Mucosa of descending colon (tissue), 3 donors: ENCODE results near the gene SEPTIN2. TPM values are rescaled to one million over a fixed set of nuclear protein-coding genes. Genes with fewer than 3 reads are reported as not detected.
A peak's percentile ranks its signal among the peaks of the same experiment; 100 is the strongest.

Source experiments
- ATAC-seq: fragments of 200-7000 bp; cut with Tn5 transposase; one replicate; pipeline ENCODE4 v1.9.1; 2020; ENCODE audit warnings: mild to moderate bottlenecking, moderate library complexity
- DNase-seq, 3 donors: peaks; one replicate each; pipeline ENCODE4 v3.0.0-alpha.2; 2020
- H3K36me3 ChIP-seq: fragments of 200-600 bp; one replicate; pipeline ENCODE4 v1.8.0; 2021; ENCODE audit warnings: low read depth, mild to moderate bottlenecking
- H3K4me1 ChIP-seq: fragments of 200-600 bp; one replicate; pipeline ENCODE4 v1.8.0; 2021; ENCODE audit warnings: low read depth, mild to moderate bottlenecking
- H3K4me3 ChIP-seq: fragments of 200-600 bp; one replicate; pipeline ENCODE4 v1.8.0; 2021; ENCODE audit warnings: mild to moderate bottlenecking
- H3K9me3 ChIP-seq: fragments of 200-600 bp; one replicate; pipeline ENCODE4 v1.8.0; 2021; ENCODE audit warnings: mild to moderate bottlenecking
- CTCF ChIP-seq: fragments of 200-600 bp; IDR thresholded peaks from one replicate; pipeline ENCODE4 v1.8.0; 2022; ENCODE audit warnings: antibody characterized with exemption, mild to moderate bottlenecking
- intact Hi-C, 2 donors: fragments of 100-400 bp; cut with DNase I in 1 of 2; cut with micrococcal nuclease in 1 of 2; formaldehyde crosslinking; loops; one replicate each; pipeline versions ENCODE4 v1.11.0 to v1.11.1; 2022; cut with DNase I, micrococcal nuclease
- total RNA-seq, 3 donors: library from RNA; stranded (reverse); fragmentation: NEBNext Ultra II Directional in 2 of 3; extraction: Animal tissue kit (Norgen Biotek cat#: 25700) in 2 of 3; gene quantifications; one replicate each; pipeline versions ENCODE4 v1.2.1 to v1.2.4, GENCODE V29; 2021 to 2023
- donor health status: DM: no; HTN: no; CAD: no; lungs with moderate emphysema.
- donor health status: DM: no; HTN: no; CAD: no.
- donor health status: DM: no; HTN: yes; CAD: no.

SEPTIN2 gene
- total RNA-seq, 3 donors from 2014 or later, result 185 to 262 (median 221) TPM

DNA sequence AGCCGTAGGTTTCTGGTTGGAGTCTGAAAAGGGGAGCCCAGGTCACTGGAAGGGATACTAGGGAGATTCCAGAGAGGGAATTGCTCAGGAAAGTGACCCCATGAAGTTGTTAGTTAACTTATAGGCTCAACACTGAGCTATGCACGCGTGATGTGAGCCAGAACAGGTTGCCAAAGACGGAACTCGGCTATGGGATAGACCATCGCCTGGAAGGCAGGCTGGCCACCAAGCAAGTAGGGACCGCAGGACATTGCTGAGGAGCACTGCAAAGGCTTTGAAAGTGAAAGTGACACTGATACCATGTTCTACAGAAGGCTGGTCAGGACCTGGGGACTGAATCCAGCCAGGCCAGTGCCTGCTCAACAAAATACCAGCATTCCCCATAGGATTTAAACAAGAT, 47.7 kb downstream of the SEPTIN2 start:
- intact Hi-C loops, result no loop called here
- Histone ChIP-seq H3K9me3 (no peaks in the 10 kb centered on the region), H3K4me1 (peaks cover 19% of the 10 kb centered on the region), H3K4me3 (no peak overlapping the region), H3K36me3 (no peaks in the 10 kb centered on the region)
- no peak for DNase-seq
- TF ChIP-seq CTCF, result no peak
- ATAC-seq, result peak; percentile 67

GRCh38 chr2:241364781-241365180, 49.1 kb downstream of the SEPTIN2 start:
- Histone ChIP-seq H3K9me3 (no peaks in the 10 kb centered on the region), H3K36me3 (no peaks in the 10 kb centered on the region), H3K4me3 (no peak overlapping the region), H3K4me1 (peaks cover 20% of the 10 kb centered on the region)
- no peak for ATAC-seq
- no peak for TF ChIP-seq CTCF
- DNase-seq, result no peak
- intact Hi-C loops, result no loop called here

DNA sequence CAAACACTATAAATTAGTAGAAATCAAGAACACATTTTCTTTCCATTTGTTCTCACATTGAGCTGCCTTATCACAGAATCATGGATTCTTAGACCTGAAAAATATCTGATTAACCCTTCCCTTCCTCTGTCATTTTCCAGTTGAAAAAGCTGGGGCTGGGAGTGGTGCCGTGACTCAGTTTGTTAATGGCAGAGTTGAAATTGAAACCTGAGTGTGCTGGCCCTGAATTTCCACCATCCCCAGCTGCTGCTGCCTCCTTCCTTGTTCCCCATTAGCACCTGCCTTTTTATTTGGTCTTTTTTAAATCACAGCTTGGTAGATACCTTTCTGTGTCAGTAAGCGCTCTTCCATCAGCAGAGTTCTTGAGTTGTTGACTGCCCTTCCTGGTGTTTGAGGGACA, 51.0 kb downstream of the SEPTIN2 start:
- H3K9me3 ChIP-seq, result no peaks in the 10 kb centered on the region
- no peak for TF ChIP-seq CTCF
- peak; percentile 41 for ATAC-seq
- no peaks in the 10 kb centered on the region for H3K36me3 ChIP-seq
- peaks cover 26% of the 10 kb centered on the region for H3K4me1 ChIP-seq
- no peak overlapping the region for H3K4me3 ChIP-seq
- no peak for DNase-seq
- intact Hi-C loops, result no loop called here

DNA sequence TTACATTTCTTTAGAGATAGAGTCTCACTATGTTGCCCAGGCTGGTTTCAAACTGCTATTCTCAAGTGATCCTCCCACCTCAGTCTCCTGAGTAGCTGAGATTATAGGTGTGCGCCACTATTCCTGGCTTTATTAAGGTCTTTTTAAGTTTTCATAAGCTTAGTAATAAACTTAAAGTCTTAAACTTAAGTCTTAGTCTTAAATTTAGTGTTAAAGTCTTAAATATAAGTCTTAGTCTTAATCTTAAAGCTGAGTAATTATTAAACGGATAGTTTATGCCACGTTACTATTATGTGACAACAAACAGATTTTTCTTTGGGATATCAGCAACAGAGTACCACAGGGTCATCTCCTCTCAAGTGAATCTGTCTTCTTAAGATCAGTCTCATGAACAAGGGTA, 52.9 kb downstream of the SEPTIN2 start:
- Histone ChIP-seq H3K4me3 (no peak overlapping the region), H3K36me3 (no peaks in the 10 kb centered on the region), H3K9me3 (no peaks in the 10 kb centered on the region), H3K4me1 (peaks cover 36% of the 10 kb centered on the region)
- DNase-seq (no peak), ATAC-seq (no peak)
- intact Hi-C loops, result no loop called here
- no peak for TF ChIP-seq CTCF

DNA sequence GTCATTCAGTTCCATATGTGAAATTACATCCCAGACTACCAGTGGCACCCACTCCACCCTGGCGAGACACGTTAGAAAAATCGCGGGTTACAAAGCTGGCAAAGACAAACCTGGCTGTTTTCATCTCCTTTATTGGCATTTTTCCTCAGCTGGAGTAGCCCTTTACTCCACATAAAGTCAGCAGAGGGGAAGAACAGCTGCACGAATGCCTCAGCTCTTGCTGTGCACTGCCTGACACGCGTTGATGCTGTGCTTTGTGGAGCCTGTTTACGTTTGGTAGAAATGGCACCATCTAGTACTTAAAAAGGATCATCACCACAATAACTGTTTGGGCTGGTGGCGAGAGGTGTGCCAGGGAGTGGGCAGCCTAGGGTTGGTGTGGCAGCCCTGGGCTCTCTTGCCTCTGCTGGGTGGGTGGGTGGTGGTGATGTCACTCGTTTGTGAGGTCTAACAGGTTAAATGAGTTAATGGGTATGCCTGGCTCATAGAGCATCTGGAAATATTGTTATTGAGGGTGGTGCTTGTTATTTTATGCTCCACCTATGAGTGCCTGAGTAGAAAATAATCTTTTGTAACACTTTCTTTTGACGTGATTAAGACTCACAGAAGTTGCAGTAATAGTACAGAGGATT, 56.8 kb downstream of the SEPTIN2 start:
- ATAC-seq (peak; percentile 29), DNase-seq (peak in 2 of 3 donors; percentile 49 to 56)

More for the DNA sequence above, 56.8 kb downstream of the SEPTIN2 start:
- no peak for TF ChIP-seq CTCF
- no peaks in the 10 kb centered on the region for H3K36me3 ChIP-seq
- H3K9me3 ChIP-seq, result no peaks in the 10 kb centered on the region
- intact Hi-C loops, result no loop called here
- H3K4me3 ChIP-seq, result no peak overlapping the region
- peaks cover 59% of the 10 kb centered on the region for H3K4me1 ChIP-seq
